CD1c-positive myeloid dendritic cell (primary cell): ENCODE data around the gene PAX2.
A peak's percentile ranks its signal among the peaks of the same experiment; 100 is the strongest.

Experiments used
- DNase-seq: peaks from one replicate; pipeline ENCODE4 v3.0.0-alpha.2; 2016; ENCODE audit errors: extremely low spot score

PAX2 gene

DNA sequence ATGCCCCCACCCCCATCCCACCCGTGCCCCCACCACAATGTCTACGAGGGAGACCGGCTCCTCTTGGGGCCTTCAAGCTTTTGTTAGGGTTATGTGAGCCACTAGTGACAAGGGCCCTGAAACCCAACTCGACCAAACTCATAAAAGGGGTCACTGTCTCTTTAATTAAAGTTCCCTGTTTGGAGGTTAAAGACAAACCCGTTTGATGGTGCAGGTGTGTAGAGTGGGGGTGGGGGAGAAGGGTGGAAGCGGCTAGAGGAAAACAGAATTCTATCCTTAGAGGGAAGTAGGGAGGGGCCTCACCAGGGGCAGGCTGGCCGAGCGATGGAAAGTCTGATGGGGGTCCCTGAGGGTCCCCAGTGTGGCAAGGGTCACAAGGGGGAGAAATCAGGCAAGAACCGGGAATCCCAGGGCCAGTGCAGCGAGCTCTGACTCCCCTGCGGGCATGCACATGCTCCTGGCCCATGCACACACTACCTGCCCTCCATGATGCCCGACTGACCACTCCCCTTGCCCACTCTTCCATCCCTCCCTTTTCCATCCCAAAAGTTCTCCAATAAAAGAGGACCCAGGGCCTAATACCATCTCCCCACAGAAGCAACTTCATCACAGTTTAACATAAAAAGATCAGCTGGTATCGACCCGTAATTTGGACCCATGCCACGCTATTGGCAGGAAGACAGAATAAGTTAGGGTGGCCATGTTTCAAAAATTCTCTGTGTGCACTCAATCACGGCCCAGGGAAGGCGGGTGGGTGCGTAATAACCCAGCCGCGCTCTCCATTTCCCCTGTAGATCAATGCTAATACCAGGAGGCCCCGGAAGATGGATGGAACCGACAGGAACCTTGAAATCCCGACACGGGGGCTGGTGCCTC lies 131.4 kb downstream of the PAX2 start:
- no peak for DNase-seq

DNA sequence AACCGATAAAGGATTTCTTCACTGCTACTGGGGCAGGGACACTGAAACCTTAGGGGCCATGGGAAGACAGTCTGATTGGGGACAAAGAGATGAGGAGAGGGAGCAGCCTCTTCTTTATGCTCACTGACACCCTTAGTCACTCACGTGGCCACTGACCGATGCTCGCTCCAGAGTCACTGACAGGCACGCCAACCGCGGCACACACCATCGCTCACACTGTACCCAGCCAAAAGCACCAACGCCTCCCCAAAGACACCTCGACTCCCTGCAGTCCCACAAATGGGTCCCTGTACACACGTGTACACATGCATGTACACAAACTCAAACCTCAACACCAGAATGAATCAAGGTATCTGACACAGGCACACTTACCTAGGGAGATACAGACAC lies 132.1 kb downstream of the PAX2 start:
- DNase-seq: no peak

DNA sequence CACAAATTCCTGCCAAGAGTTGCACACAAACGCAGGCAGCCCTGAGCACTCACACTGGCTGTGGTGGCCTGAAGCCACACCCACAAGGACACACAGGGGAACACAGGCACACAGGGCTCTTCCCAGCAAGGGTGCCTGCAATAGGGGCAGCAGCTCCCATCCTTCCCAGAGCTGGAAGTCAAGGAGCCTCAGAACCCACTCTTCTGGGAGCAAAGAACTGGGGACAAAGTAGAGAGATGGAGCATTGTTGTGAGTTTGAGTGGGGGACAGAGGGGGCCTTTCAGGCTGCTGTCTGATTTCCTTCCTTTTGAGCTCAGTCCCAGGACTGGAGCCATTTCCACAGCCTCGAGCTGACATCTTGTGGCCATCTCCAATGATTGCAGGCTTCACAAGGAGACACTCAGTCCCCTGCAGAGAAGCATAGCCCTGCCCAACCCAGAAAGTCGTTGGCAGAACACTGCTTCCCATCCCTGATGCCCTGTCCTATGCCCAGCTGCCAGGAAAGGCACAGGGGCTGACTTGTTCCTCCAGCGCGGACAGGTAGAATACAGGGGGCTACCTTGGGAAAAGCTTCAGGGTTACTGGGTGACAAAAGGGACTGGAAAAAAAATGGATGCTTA lies 133.0 kb downstream of the PAX2 start:
- DNase-seq: peak; percentile 32
